MM.1S (cell line): Measurements from ENCODE around the gene MXRA7.

ENCODE experiments used
- DNase-seq: peaks from one replicate; pipeline ENCODE4 v3.0.0-alpha.2; 2015
- H2AFZ ChIP-seq: fragments of 300-600 bp; sonication (generic); 2 replicates; pipeline ENCODE4 v1.6.0; 2016; ENCODE audit warnings: antibody characterized with exemption, low read length
- H3F3A ChIP-seq: fragments of 300-600 bp; sonication (generic); 2 replicates; pipeline ENCODE4 v1.6.1; 2016; ENCODE audit warnings: mild to moderate bottlenecking, antibody characterized with exemption, low read length, moderate library complexity, mixed read lengths; ENCODE audit not compliant: insufficient read depth
- H3K27ac ChIP-seq: fragments of 300-600 bp; sonication (generic); 2 replicates; pipeline ENCODE4 v1.5.1; 2016; ENCODE audit warnings: mild to moderate bottlenecking, low read length
- H3K27me3 ChIP-seq: fragments of 300-600 bp; sonication (generic); replicated peaks from 2 replicates; pipeline ENCODE4 v1.6.0; 2016; ENCODE audit warnings: low read length; ENCODE audit not compliant: insufficient read depth
- H3K36me3 ChIP-seq: fragments of 300-600 bp; sonication (generic); replicated peaks from 2 replicates; pipeline ENCODE4 v1.6.1; 2016; ENCODE audit warnings: mild to moderate bottlenecking, low read length, mixed read lengths; ENCODE audit not compliant: insufficient read depth
- H3K4me1 ChIP-seq: fragments of 300-600 bp; sonication (generic); 2 replicates; pipeline ENCODE4 v1.6.1; 2016; ENCODE audit warnings: low read length, mixed read lengths
- H3K4me2 ChIP-seq: fragments of 300-600 bp; sonication (generic); 2 replicates; pipeline ENCODE4 v1.6.0; 2016; ENCODE audit warnings: low read depth, low read length
- H3K4me3 ChIP-seq: fragments of 300-600 bp; sonication (generic); 2 replicates; pipeline ENCODE4 v1.5.1; 2016; ENCODE audit warnings: low read length, mixed read lengths
- H3K79me2 ChIP-seq: fragments of 300-600 bp; sonication (generic); 2 replicates; pipeline ENCODE4 v1.6.1; 2016; ENCODE audit warnings: mixed run types, low read length, mixed read lengths
- H3K9ac ChIP-seq: fragments of 300-600 bp; sonication (generic); 2 replicates; pipeline ENCODE4 v1.6.1; 2016; ENCODE audit warnings: low read length, mixed read lengths
- H3K9me2 ChIP-seq: fragments of 300-600 bp; sonication (generic); replicated peaks from 2 replicates; pipeline ENCODE4 v1.6.1; 2016; ENCODE audit warnings: mild to moderate bottlenecking, low read length, mixed read lengths; ENCODE audit not compliant: insufficient read depth
- H3K9me3 ChIP-seq: fragments of 300-600 bp; sonication (generic); replicated peaks from 2 replicates; pipeline ENCODE4 v1.6.1; 2016; ENCODE audit warnings: mild to moderate bottlenecking, low read length, mixed read lengths; ENCODE audit not compliant: insufficient read depth
- H4K20me1 ChIP-seq: fragments of 300-600 bp; sonication (generic); 2 replicates; pipeline ENCODE4 v1.6.1; 2016; ENCODE audit warnings: mild to moderate bottlenecking, low read length, moderate library complexity, mixed read lengths; ENCODE audit not compliant: insufficient read depth
- CTCF ChIP-seq: fragments of 300-600 bp; sonication (generic); IDR thresholded peaks from 2 replicates; pipeline ENCODE4 v1.5.1; 2016; ENCODE audit warnings: antibody characterized with exemption, low read length, mixed read lengths
- EZH2 ChIP-seq: fragments of 300-600 bp; sonication (generic); optimal IDR thresholded peaks from 2 replicates; pipeline ENCODE3; 2017; ENCODE audit warnings: low read depth, mild to moderate bottlenecking, antibody characterized with exemption, low read length, mixed read lengths
- EZH2phosphoT487 ChIP-seq: fragments of 300-600 bp; sonication (generic); IDR thresholded peaks from 2 replicates; pipeline ENCODE4 v1.6.1; 2018; ENCODE audit warnings: antibody characterized with exemption, low read length

MXRA7 gene

GRCh38 chr17:76709077-76709950, 1.5 kb downstream of the MXRA7 start:
- Histone ChIP-seq H3K4me3 (no peak overlapping the region), H3K27me3 (0 out of 2 replicates have a peak, but pooled peaks cover 5% of the 10 kb centered on the region), H3K9me3 (no peaks in the 10 kb centered on the region), H3K79me2 (peaks cover 8% of the 10 kb centered on the region), H4K20me1 (no peaks in the 10 kb centered on the region), H3K36me3 (no peaks in the 10 kb centered on the region), H3K9me2 (no peaks in the 10 kb centered on the region), H3K4me1 (peaks cover under 1% of the 10 kb centered on the region), H3F3A (peaks cover 7% of the 10 kb centered on the region; the same call in 1 of the 2 replicates), H2AFZ (no peak overlapping the region), H3K27ac (no peak overlapping the region), H3K9ac (no peak overlapping the region), H3K4me2 (no peak overlapping the region)
- TF ChIP-seq EZH2phosphoT487 (no peak), CTCF (no peak), EZH2 (no peak)
- DNase-seq, result no peak

GRCh38 chr17:76707985-76708807, 2.6 kb downstream of the MXRA7 start:
- no peak overlapping the region for H3K27ac ChIP-seq
- H3K36me3 ChIP-seq, result no peaks in the 10 kb centered on the region
- H3K9me2 ChIP-seq, result no peaks in the 10 kb centered on the region
- H3K79me2 ChIP-seq, result no peaks in the 10 kb centered on the region
- no peak for DNase-seq
- H3F3A ChIP-seq, result peaks cover 7% of the 10 kb centered on the region; the same call in 1 of the 2 replicates
- no peaks in the 10 kb centered on the region for H4K20me1 ChIP-seq
- H3K27me3 ChIP-seq, result 0 out of 2 replicates have a peak, but pooled peaks cover 5% of the 10 kb centered on the region
- H3K4me3 ChIP-seq, result no peak overlapping the region
- no peak overlapping the region for H3K4me2 ChIP-seq
- no peaks in the 10 kb centered on the region for H3K4me1 ChIP-seq
- H2AFZ ChIP-seq, result no peak overlapping the region
- TF ChIP-seq EZH2, result no peak
- no peak for TF ChIP-seq EZH2phosphoT487
- TF ChIP-seq CTCF, result peak; percentile 13; the same call in 1 of the 2 replicates
- H3K9ac ChIP-seq, result no peak overlapping the region
- no peaks in the 10 kb centered on the region for H3K9me3 ChIP-seq

GRCh38 chr17:76706817-76707216, 3.9 kb downstream of the MXRA7 start:
- no peaks in the 10 kb centered on the region for H3K9me2 ChIP-seq
- H3K9ac ChIP-seq, result no peak overlapping the region
- no peaks in the 10 kb centered on the region for H3K4me1 ChIP-seq
- no peak for DNase-seq
- 0 out of 2 replicates have a peak, but pooled peaks cover 5% of the 10 kb centered on the region for H3K27me3 ChIP-seq
- no peaks in the 10 kb centered on the region for H3K79me2 ChIP-seq
- no peak overlapping the region for H3K4me2 ChIP-seq
- H3K9me3 ChIP-seq, result no peaks in the 10 kb centered on the region
- H3F3A ChIP-seq, result peaks cover 7% of the 10 kb centered on the region; the same call in 1 of the 2 replicates
- no peaks in the 10 kb centered on the region for H3K36me3 ChIP-seq
- no peak overlapping the region for H3K27ac ChIP-seq
- no peaks in the 10 kb centered on the region for H4K20me1 ChIP-seq
- H2AFZ ChIP-seq, result no peak overlapping the region
- TF ChIP-seq EZH2phosphoT487 (no peak), CTCF (no peak), EZH2 (no peak)
- H3K4me3 ChIP-seq, result no peak overlapping the region
